ES-I3 (cell line): Measurements from ENCODE around the gene FBXO45.
"Not testable (repeated sequence)": the region's sequence is repeated elsewhere in the genome, so short reads cannot be mapped to it uniquely, and the experiment has no call there.

Experiments
- H3K36me3 ChIP-seq: 2 replicates; pipeline ENCODE4 v1.6.1; 2013; ENCODE audit warnings: mild to moderate bottlenecking, low read length, control low read depth, moderate library complexity; ENCODE audit not compliant: insufficient read depth
- H3K4me1 ChIP-seq: 2 replicates; pipeline ENCODE4 v1.6.1; 2013; ENCODE audit warnings: mild to moderate bottlenecking, control low read depth, low read length; ENCODE audit not compliant: insufficient read depth
- H3K9ac ChIP-seq: 2 replicates; pipeline ENCODE4 v1.6.1; 2013; ENCODE audit warnings: low read depth, mild to moderate bottlenecking, low read length, moderate library complexity
- H3K9me3 ChIP-seq: 2 replicates; pipeline ENCODE4 v1.6.1; 2013; ENCODE audit warnings: mild to moderate bottlenecking, low read length, moderate library complexity; ENCODE audit not compliant: control insufficient read depth, insufficient read depth

FBXO45 gene

DNA sequence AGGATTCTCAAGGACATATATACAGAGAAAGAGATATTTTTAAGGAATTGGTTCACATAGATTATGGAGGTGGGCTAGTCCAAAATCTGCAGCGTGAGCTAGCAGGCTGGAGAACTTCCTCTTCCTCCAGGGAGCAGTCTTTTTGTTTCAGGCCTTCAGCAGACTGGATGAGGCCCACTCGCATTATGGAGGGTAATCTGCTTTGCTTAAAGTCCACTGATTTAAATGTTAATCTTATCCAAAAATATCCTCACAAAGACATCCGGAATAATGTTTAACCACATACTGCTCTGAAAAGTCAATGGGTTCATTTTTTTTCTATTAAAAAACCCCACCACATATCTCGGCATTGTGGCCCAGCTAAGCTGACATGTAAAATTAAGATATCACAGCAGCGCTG is 48.8 kb downstream of the FBXO45 start:
- no peak overlapping the region for H3K9ac ChIP-seq
- no peaks in the 10 kb centered on the region for H3K9me3 ChIP-seq
- no peaks in the 10 kb centered on the region for H3K36me3 ChIP-seq
- H3K4me1 ChIP-seq = peaks cover 15% of the 10 kb centered on the region; the same call in 1 of the 2 replicates

- Histone ChIP-seq H3K9ac (no peak overlapping the region), H3K4me1 (0 out of 2 replicates have a peak, but pooled peaks cover 9% of the 10 kb centered on the region), H3K9me3 (no peaks in the 10 kb centered on the region), H3K36me3 (no peaks in the 10 kb centered on the region)
Measured at GRCh38 chr3:196619223-196619622, 50.8 kb downstream of the FBXO45 start.

DNA sequence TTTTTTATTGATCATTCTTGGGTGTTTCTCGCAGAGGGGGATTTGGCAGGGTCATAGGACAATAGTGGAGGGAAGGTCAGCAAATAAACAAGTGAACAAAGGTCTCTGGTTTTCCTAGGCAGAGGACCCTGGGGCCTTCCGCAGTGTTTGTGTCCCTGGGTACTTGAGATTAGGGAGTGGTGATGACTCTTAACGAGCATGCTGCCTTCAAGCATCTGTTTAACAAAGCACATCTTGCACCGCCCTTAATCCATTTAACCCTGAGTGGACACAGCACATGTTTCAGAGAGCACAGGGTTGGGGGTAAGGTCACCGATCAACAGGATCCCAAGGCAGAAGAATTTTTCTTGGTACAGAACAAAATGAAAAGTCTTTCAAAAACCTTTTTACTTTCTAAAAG is 51.2 kb downstream of the FBXO45 start:
- not testable (repeated sequence) for H3K36me3 ChIP-seq, H3K9ac ChIP-seq, H3K9me3 ChIP-seq, H3K4me1 ChIP-seq

DNA sequence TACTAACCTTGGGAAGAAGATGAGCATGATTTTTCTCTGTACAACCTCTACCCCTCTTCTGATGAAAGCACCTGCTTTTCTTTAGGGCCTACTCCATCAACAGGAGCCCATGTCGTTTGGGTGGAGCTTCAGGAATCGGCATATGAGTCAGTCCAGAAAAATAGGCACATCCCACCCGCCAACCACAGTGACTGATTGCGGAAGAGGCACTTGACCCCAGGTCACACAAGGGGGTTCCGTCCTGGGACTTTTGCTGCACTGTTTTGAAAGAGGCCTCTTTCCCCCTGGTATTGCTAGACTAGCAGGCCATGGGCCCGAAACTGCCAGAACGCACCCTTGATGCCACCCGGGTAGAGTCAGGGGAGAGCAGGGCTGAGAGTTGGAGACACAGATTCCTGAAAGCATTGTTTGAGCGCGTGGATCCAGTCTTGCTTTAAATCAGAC is 51.7 kb downstream of the FBXO45 start:
- 0 out of 2 replicates have a peak, but pooled peaks cover 9% of the 10 kb centered on the region for H3K4me1 ChIP-seq
- no peaks in the 10 kb centered on the region for H3K36me3 ChIP-seq
- no peak overlapping the region for H3K9ac ChIP-seq
- no peaks in the 10 kb centered on the region for H3K9me3 ChIP-seq

- 0 out of 2 replicates have a peak, but pooled peaks cover 9% of the 10 kb centered on the region for H3K4me1 ChIP-seq
- H3K9me3 ChIP-seq = no peaks in the 10 kb centered on the region
- H3K9ac ChIP-seq = no peak overlapping the region
- no peaks in the 10 kb centered on the region for H3K36me3 ChIP-seq
Measured at GRCh38 chr3:196620684-196621083, 52.2 kb downstream of the FBXO45 start.

- no peaks in the 10 kb centered on the region for H3K9me3 ChIP-seq
- no peaks in the 10 kb centered on the region for H3K36me3 ChIP-seq
- 0 out of 2 replicates have a peak, but pooled peaks cover 9% of the 10 kb centered on the region for H3K4me1 ChIP-seq
- no peak overlapping the region for H3K9ac ChIP-seq
Measured at GRCh38 chr3:196621611-196622010, 53.2 kb downstream of the FBXO45 start.

DNA sequence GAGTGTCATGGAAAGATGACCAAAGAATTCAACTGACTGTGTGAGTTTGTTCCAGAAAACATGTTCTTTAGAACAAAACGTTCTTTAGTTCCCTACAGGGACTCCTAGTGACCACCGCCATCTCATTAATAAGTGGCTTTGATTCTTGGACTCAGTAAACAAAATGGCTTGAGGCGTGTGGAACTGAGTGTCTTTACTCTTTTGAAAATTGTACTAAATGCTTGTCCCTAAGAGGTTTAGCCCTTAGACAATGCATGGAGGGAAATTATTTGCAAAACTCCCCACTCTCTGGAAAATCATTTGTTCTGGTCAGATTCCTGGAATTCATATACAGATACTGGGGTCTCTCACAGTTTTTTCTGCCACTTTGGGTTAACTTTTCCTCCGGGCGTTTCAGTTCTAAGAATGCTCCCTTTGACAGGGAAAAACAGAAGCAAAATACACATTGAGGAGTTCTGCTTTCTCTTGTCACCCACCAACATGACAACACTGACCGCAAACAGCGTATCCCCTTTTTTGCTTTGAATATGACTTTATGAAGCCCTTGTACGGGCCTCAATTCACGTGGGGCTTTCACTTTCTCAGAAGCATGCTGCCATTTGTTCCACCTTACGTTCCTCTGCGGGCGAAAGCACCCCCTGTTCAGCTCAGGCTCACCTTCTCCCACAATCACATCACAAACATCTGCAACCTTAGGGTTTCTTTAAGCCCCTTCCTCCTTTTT is 55.8 kb downstream of the FBXO45 start:
- no peak overlapping the region for H3K9ac ChIP-seq
- H3K9me3 ChIP-seq = no peaks in the 10 kb centered on the region
- H3K36me3 ChIP-seq = no peaks in the 10 kb centered on the region
- peaks cover 16% of the 10 kb centered on the region; the same call in 1 of the 2 replicates for H3K4me1 ChIP-seq

DNA sequence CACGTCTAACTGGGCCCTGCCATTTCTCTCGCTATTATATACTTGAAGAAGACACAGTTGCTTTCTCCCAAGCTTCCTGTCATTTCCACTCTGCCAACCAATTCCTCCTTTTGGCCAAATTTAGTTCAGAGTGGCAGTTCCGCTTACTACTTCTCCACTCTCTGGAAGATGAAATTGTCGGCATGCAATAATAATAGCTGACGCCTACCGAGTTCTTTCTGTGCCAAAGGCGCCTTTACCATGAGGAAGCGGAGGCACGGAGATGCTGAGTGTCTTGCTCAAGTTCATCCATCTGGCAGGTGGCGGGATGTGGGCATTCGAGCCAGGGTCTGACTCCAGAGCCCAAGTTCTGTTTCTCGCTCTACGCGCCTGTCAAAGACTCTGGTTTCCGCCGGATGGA is 56.4 kb downstream of the FBXO45 start:
- Histone ChIP-seq H3K4me1 (peaks cover 13% of the 10 kb centered on the region; the same call in 1 of the 2 replicates), H3K9ac (no peak overlapping the region), H3K36me3 (no peaks in the 10 kb centered on the region), H3K9me3 (no peaks in the 10 kb centered on the region)

- Histone ChIP-seq H3K36me3 (no peaks in the 10 kb centered on the region), H3K9ac (no peak overlapping the region), H3K9me3 (no peaks in the 10 kb centered on the region), H3K4me1 (peaks cover 10% of the 10 kb centered on the region; the same call in 1 of the 2 replicates)
Measured at GRCh38 chr3:196625331-196625730, 56.9 kb downstream of the FBXO45 start.

DNA sequence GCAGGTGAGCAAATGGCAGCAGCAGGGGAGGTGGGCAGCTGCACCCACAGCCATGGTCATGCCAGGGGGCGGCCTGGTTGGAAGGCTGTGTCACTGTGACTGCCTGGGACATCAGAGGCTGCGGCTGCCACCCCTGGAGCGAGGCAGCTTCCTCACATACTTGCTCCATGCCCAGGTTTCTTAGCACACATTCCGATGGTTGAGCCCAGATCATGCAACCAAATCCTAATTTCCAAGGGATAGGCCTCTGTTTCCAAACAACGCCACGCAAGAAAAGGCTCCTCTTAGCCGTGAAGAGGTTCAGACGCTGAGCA is 59.4 kb downstream of the FBXO45 start:
- peaks cover 10% of the 10 kb centered on the region; the same call in 1 of the 2 replicates for H3K4me1 ChIP-seq
- no peaks in the 10 kb centered on the region for H3K9me3 ChIP-seq
- H3K36me3 ChIP-seq = no peaks in the 10 kb centered on the region
- no peak overlapping the region for H3K9ac ChIP-seq

GRCh38 chr3:196629228-196629627 is 60.8 kb downstream of the FBXO45 start:
- H3K36me3 ChIP-seq = no peaks in the 10 kb centered on the region
- no peaks in the 10 kb centered on the region for H3K9me3 ChIP-seq
- H3K4me1 ChIP-seq = peaks cover 15% of the 10 kb centered on the region
- H3K9ac ChIP-seq = no peak overlapping the region

DNA sequence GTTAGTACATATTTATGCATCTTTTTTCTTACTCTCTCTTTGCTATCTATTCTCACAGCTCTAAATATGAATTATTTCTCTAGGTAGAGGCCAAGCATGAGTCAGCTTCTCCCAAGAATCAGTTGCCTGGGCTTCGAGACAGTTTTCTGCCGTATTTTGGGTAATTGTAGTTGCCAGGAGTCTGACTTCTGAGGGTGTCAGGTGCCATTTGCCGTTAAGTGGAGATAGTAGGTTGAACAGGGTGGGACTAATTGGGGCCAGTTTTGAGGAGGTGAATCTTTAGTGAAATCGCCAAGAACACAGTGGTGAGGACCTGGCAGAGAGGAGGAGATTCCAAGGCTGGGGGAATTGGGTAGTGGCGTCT is 63.2 kb downstream of the FBXO45 start:
- Histone ChIP-seq H3K9me3 (no peaks in the 10 kb centered on the region), H3K9ac (peak overlapping the region; percentile 64), H3K4me1 (peaks cover 15% of the 10 kb centered on the region), H3K36me3 (no peaks in the 10 kb centered on the region)

- no peaks in the 10 kb centered on the region for H3K9me3 ChIP-seq
- no peaks in the 10 kb centered on the region for H3K36me3 ChIP-seq
- peak overlapping the region; percentile 64 for H3K9ac ChIP-seq
- H3K4me1 ChIP-seq = peaks cover 14% of the 10 kb centered on the region
Measured at GRCh38 chr3:196632046-196632751, 63.7 kb downstream of the FBXO45 start.

- Histone ChIP-seq H3K9ac (peak overlapping the region; percentile 64), H3K36me3 (no peaks in the 10 kb centered on the region), H3K4me1 (peaks cover 5% of the 10 kb centered on the region), H3K9me3 (no peaks in the 10 kb centered on the region)
Measured at GRCh38 chr3:196633555-196634151, 65.2 kb downstream of the FBXO45 start.

GRCh38 chr3:196634224-196634623 is 65.8 kb downstream of the FBXO45 start:
- no peak overlapping the region for H3K9ac ChIP-seq

More at GRCh38 chr3:196634224-196634623, 65.8 kb downstream of the FBXO45 start:
- H3K36me3 ChIP-seq = no peaks in the 10 kb centered on the region
- peaks cover 5% of the 10 kb centered on the region for H3K4me1 ChIP-seq
- H3K9me3 ChIP-seq = no peaks in the 10 kb centered on the region
